Measurements from ENCODE around the gene DUOXA2.
"Not testable (repeated sequence)": the region's sequence is repeated elsewhere in the genome, so short reads cannot be mapped to it uniquely, and the experiment has no call there.

DUOXA2 gene

GRCh38 chr15:45117308-45118130 is 3.4 kb downstream of the DUOXA2 start:
- no peak for DNase-seq (ENCODE audit: low read depth)

GRCh38 chr15:45118131-45118588 is 4.0 kb downstream of the DUOXA2 start:
- peak; percentile 82 for DNase-seq (ENCODE audit: low read depth)

GRCh38 chr15:45118996-45119395 is 4.9 kb downstream of the DUOXA2 start:
- no peak for DNase-seq (ENCODE audit: low read depth)

GRCh38 chr15:45120081-45120972 is 6.2 kb downstream of the DUOXA2 start:
- DNase-seq (ENCODE audit: low read depth): no peak

- no peak for DNase-seq (ENCODE audit: low read depth)
Measured at GRCh38 chr15:45121020-45121419, 6.9 kb downstream of the DUOXA2 start.

- DNase-seq (ENCODE audit: low read depth): no peak
Measured at GRCh38 chr15:45121706-45122417, 7.7 kb downstream of the DUOXA2 start.

- DNase-seq (ENCODE audit: low read depth): no peak
Measured at GRCh38 chr15:45122719-45123118, 8.6 kb downstream of the DUOXA2 start.

- DNase-seq (ENCODE audit: low read depth): no peak
Measured at GRCh38 chr15:45123397-45123796, 9.3 kb downstream of the DUOXA2 start.

GRCh38 chr15:45126535-45127158 is 12.5 kb downstream of the DUOXA2 start:
- peak; percentile 33 for DNase-seq (ENCODE audit: low read depth)

- DNase-seq (ENCODE audit: low read depth): no peak
Measured at GRCh38 chr15:45128971-45129639, 15.0 kb downstream of the DUOXA2 start.

GRCh38 chr15:45129651-45130129 is 15.6 kb downstream of the DUOXA2 start, which contains the start of the genes DUOX1 and DUOXA1:
DUOX1 (plus strand) TSS chr15:45129994; CDS start chr15:45131967, 1,973 bp downstream.
DUOXA1 (minus strand) TSS chr15:45129879; CDS start chr15:45123014, 6,865 bp downstream.
- no peak for DNase-seq (ENCODE audit: low read depth)

GRCh38 chr15:45130291-45131000 is 16.3 kb downstream of the DUOXA2 start:
- no peak for DNase-seq (ENCODE audit: low read depth)

GRCh38 chr15:45131510-45131909 is 17.4 kb downstream of the DUOXA2 start:
- no peak for DNase-seq (ENCODE audit: low read depth)

GRCh38 chr15:45132844-45133560 is 18.9 kb downstream of the DUOXA2 start:
- DNase-seq (ENCODE audit: low read depth): no peak

GRCh38 chr15:45133561-45133920 is 19.4 kb downstream of the DUOXA2 start:
- no peak for DNase-seq (ENCODE audit: low read depth)

- DNase-seq (ENCODE audit: low read depth): no peak
Measured at GRCh38 chr15:45134046-45134445, 19.9 kb downstream of the DUOXA2 start.

- DNase-seq (ENCODE audit: low read depth): no peak
Measured at GRCh38 chr15:45134682-45135604, 20.8 kb downstream of the DUOXA2 start.

GRCh38 chr15:45135705-45136377 is 21.7 kb downstream of the DUOXA2 start:
- not testable (repeated sequence) for DNase-seq (ENCODE audit: low read depth)
